Occipital lobe (tissue), 2 donors: Measurements from ENCODE around the gene IL12RB1. TPM values are rescaled to one million over a fixed set of nuclear protein-coding genes. Genes with fewer than 3 reads are reported as not detected.
"Not testable (repeated sequence)": the region's sequence is repeated elsewhere in the genome, so short reads cannot be mapped to it uniquely, and the experiment has no call there.

Experiments
- DNase-seq: peaks from one replicate; lab custom pipeline; 2025; lab: John Stamatoyannopoulos, UW
- total RNA-seq: library from RNA; depleted of rRNA; stranded (reverse); fragments of >200 nt; gene quantifications from one replicate; pipeline ENCODE4 v1.2.3, GENCODE V29; 2014

Gene IL12RB1
- total RNA-seq, 1 donor from 2014 or later, result 0.47 TPM

DNA sequence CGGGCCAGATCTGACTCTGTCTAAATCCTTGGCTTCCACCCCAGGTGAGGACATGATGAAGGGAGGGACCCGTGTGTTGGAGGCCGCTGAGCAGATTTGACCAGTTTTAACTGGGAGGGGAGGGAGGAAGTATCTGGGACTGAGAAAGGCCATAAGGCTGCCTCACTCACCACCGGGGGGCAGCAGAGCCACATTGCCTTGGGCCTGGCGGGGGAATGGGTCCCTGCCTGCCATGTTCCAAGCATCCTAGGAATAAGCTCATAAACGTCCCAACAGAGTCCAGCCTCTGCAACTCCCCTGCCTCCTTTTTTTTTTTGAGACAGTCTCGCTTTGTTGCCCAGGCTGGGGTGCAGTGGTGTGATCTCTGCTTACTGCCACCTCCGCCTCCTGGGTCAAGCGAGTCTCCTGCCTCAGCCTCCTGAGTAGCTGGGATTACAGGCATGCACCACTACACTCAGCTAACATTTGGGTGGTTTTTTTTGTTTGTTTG is 26.3 kb upstream of the IL12RB1 start:
- DNase-seq, result peak; percentile 74

DNA sequence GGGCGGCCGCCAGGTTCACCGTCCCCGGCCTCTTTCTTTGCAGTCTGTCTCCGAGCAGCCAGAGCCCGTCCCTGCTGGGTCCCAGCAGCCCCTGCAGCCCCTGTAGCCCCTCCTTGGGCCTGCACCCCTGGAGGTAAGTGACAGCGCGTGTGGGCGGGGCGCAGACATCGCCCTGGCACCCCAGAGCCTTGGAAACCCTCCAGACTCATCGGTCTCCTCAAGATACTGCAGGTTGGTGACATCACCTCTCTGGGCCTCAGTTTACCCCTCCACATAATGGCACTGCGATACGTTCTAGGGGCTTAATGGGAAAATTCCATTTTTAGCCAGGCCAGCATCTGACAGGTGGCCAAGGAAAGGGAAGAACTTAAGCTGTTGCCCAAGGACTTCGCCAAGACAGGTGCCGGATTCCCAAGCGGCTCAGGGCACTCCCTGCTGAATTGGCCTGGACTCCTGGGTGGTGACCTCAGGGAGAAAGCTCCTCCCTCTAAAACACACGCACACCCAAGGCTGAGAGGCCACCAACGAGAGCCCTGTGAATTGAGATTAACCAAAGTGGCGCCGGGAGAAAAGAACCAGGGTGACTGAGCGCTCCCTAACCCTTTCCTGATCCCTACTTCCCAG is 24.0 kb upstream of the IL12RB1 start:
- DNase-seq, result no peak

DNA sequence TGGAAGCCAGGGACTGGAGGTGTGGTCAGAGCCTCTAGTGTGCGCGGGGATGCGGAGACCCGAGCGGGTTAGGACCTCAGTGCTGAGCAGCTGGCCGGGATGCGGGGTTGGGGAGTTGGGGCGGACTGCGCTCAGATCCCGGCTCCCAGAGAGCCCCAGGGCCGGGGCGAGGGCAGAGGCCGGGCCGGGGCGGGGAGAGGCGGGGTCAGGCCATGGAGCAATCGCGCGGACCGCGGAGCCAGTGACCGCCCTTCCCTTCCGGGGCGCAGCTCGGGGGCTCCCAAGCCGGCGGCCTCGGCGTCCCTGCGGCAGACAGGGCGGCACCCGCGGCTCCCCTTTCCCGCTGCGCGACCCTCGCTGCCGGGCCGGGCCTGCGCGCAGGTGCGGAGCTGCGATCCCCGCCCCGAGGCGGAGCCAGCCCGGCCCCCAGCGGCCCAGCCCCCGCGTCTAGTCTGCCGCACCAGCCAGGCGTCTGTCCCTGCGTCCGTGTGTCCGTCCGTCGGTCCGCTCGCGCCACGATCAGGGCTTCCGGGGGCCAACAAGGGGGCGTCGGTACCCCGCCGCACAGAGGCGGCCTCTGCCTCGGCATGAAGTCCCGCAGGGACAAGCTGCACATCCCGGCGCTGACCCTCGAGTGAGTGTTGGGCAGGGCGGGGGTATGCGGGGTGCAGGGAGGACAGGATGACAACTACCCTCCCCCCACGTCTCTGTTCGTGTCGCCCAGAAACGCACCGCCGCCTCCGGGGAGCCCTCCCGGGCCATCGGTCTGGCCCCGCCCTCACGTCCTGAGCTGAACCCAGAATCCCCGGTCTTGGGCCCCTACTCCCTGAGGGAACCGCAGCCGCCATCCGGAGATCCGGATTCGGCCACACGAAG is 23.2 kb upstream of the IL12RB1 start:
- peak; percentile 18 for DNase-seq

DNA sequence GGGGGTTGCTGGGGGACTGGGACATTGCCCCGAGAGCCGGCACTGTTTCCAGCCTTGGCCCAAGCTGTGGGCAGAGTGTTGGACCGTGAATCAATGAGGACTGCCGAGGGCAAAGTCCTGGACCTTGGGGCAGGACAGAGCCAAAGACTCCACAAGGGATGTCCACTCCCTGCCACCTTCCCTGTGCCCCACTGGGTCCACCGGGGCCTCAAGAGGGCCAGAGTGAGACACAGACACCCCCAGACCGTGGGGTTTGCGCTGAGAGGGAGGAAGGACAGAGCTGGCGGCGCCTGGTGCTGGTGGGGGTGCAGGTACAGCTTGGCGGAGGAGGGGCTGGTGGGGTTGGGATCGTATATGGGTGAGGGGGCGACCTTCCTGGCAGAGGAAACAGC is 22.6 kb upstream of the IL12RB1 start:
- no peak for DNase-seq

DNA sequence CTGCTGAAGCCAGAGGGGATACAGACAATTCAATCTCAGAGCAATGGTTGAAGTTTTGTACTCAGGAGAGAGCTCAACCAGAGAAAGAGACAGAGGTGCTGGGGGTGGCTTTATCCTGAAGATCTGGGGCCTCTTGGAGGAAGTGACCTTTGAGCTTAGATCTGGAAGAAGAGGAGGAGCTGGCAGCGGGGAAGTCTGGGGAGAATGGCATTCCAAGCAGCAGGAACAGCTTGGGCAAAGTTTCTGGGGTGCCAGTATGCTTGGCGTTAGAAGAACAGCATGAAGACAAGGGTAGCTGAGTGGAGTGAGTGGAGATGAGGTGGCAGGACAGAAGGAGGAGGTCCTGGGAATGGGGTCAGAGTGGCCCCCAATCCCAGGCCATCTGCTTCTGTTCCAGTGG is 22.2 kb upstream of the IL12RB1 start:
- DNase-seq, result no peak

DNA sequence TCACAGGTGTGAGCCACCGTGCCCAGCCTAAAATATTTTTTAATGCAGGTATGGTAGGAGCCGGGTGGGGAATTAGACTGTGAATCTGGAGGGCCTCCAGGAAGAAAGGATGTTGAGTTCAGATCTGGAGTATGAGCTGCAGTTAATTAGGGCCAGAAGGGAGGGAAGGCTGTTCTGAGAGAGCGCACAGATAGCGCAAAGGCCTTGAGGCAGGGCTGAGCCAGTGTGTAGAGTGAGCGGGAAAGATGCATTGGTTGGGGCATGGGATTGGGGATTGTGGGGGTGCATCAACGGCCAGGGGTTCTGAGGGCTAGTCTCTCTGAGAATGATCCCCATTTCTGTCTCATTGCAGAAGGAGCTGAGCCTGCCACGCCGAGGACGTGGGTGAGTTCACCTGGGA is 20.5 kb upstream of the IL12RB1 start:
- no peak for DNase-seq

DNA sequence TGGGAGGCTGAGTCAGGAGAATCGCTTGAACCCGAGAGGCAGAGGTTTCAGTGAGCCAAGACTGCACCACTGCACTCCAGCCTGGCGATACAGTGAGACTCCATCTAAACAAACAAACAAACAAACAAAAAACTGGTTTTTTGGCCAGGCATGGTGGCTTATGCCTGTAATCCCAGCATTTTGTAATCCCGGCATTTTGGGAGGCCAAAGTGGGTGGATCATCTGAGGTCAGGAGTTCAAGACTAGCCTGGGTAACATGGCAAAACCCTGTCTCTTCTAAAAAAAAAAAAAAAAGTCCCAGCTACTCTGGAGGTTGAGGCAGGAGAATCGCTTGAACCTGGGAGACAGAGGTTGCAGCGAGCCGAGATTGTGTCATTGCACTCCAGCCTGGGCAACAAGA is 18.5 kb upstream of the IL12RB1 start:
- DNase-seq, result not testable (repeated sequence)

DNA sequence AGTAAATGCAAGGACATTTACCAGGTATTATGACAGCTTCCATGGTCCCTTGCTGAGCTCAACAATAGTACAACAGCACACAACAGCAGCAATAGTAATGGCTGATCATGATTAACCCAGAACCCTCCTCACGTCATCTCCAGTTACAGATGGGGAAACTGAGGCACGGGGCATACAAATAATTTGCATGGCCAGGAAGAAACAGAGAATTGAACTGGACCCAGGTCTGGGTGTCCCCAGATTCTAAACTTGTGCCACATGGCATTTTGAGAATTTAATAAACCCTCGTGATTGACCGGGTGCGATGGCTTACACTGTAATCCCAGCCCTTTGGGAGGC is 18.0 kb upstream of the IL12RB1 start:
- no peak for DNase-seq

DNA sequence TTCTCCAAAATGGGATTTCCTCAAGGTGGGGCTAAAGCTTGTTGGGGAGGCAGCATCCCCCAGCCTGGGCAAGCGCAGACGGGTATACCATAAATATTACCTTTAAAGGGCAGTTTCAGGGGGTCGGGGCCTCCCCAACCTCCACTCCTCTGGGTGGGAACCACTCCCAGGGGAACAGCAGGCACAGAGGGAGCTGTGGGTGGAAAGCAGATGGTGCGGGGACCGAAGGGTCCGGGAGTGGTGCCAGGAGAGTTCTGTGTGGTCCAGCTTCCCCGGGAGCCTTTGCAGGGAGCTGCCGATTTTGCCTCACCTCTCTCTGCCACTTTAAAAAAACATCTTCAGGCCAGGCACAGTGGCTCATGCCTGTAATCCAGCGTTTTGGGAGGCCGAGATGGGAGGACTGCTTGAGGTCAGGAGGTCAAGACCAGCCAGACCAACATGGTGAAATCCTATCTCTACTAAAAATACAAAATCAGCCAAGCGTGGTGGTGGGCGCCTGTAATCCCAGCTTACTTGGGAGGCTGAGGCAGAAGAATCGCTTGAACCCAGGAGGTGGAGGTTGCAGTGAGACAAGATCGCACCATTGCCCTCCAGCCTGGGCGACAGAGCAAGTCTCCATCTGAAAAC is 16.3 kb upstream of the IL12RB1 start:
- DNase-seq, result peak; percentile 59

DNA sequence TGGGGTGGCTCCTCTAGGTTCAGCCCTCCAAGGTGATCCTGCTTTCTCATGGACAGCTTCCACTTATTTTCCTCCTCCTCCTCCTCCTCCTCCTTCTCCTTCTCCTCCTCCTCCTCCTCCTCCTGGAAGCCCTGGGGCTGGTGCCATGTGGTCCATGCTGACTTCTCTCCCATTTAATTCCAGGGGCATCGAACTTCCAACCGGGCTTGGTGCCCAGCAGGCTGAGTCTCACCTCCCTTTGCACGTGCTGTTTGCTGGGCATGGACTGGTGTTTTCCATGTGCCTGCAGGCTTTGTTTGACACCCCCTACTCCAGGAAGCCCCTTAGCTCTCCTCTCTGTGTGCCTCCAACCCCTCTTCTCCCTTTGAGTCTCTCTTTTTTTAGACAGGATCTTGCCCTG is 14.5 kb upstream of the IL12RB1 start:
- DNase-seq, result no peak

DNA sequence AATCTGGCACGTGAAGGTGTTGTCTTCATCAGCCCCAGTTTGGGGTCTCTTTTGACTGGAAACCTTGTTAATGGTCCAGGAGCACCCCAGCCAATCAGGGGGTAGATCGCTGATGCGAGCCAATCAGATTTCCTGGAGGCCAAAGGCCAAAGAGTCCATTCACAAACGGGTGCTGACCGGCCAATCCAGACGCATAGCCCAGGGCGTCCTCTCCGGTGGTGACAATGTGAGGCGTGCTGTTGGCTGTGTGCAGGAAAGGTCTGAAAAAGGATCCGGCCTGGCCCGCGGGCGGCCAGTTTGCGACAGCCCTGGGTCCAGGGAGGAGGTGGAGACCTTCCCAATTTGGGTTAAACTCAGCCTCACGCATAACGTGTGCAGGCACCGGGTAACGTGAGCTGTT is 14.0 kb upstream of the IL12RB1 start:
- no peak for DNase-seq

DNA sequence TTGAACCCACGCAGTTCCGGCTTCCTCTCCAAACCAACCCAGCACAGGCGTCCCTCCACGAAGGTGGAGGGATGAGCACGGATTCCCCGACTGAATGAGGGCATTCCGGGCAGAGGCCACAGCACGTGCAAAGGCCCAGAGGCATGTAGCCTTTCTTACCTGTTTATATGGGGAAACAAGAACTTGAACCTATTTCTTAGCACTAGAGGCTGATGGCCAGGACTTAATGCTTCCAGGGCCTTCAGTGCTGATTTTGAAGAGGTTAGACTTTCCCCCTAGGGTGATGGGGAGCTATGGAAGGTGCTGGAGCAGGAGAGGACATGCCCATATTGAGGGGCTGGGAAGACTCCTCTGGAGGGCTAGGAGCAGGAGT is 12.9 kb upstream of the IL12RB1 start:
- DNase-seq, result no peak

DNA sequence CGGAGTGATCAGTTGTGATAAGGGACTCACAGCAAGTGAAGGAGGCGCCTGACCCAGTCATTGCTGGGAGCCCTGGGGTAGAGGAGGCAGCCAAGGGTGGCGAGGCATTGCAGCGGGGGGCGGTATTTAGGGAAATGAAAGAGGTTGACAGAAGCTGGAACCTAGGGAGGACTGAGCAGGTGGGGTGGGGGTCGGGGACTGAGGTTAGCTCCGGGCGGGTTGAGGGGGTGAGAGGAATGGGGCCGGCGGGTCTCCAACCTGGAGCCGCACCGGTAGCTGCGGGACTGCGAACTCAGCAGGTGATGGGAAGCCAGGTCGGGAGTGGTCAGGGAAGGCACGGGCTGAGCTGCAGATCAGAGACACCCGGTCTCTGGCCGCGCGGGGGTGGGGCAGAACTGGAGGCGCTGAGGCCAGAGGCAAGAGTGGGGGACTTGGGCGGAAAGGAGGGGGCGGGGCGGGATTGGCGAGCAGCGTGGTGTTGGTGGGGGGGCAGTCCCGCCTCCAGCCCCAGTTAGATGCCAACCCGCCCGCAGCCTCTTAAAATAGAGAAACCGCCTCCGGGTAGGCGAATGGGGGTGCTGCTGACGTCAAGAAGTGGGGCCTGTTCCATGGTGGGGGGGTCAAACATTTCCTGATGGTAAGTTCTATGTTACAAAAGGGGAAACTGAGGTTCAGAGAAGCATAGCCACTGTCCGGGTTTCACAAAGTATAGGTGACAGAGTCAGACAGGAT is 12.3 kb upstream of the IL12RB1 start:
- DNase-seq, result peak; percentile 44

DNA sequence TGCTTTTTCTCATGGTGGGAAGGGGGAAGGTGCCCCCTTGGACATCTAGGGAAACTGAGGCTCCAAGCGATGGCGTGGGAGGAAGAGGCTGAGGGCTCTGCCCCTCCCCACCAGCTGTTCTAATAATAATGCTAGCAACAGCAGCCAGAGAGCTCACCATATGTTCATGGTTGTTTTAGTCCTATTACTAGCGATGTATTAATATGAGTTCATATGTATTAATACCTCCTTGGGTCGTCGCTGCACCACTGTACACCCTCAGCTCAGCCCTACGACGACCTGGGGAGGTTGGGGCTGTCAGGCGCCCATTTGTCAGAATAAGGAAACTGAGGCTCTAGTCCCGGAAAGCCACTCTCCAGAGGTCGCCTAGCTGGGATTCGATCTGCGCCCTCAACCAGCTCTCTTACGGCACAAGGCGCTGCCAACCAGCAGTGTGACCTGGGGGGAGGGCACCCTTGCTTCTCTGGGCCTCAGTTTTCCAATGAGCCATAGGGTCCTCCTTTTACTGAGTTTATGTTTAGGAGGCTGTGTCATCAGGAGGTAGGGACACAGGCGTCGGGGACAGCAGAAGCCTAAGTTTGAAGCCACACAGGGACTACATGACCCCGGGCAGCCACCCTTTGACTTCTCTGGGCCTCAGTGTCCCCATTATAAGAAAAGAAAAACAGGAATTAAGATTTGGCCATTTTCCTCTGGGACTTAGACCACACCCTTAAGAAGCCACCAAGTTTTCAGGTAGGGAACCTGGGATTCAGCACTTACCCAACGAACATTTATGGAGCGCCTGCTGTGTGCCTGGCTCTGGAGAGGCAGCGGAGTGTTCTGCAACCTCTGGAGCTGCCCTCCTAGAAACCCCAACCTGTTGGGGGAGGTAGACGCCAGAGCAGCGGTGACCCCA is 11.5 kb upstream of the IL12RB1 start:
- no peak for DNase-seq

DNA sequence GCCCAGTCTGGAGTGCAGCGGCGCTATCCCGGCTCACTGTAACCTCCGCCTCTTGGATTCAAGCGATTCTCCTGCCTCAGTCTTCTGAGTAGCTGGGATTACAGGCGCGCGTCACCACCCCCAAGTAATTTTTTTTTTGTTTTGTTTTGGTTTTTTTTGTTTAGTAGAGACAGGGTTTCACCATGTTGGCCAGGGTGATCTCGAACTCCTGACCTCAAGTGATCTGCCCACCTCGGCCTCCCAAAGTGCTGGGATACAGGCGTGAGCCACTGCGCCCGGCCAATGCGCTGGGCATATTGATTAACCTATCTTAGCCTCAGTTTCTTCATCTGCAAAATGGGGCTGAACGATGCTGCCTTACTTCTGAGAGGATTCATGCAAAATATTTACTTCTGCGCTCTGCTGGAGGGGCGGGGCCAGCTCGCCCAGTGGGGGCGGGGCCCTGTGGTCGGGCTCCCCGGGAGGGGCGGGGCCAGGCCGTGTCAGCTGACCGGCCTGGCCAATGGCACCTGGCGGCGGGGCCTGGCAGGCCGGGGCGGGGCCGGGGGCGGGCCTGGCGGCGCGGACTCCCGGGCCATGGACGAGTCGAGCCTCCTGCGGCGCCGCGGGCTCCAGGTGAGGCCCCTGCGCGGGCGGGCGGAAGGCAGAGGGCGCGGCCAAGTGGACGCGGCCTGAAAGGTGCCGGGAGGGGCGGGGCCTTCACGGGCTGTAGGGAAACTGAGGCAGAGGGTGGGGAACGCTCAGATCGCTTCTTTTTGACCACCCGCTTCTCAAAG is 10.7 kb upstream of the IL12RB1 start, which contains the start of gene MAST3:
MAST3 (plus strand) TSS at position 562 of the 776 bp plus-strand sequence; CDS start at position 577, 15 bp downstream.
- DNase-seq, result peak; percentile 77

DNA sequence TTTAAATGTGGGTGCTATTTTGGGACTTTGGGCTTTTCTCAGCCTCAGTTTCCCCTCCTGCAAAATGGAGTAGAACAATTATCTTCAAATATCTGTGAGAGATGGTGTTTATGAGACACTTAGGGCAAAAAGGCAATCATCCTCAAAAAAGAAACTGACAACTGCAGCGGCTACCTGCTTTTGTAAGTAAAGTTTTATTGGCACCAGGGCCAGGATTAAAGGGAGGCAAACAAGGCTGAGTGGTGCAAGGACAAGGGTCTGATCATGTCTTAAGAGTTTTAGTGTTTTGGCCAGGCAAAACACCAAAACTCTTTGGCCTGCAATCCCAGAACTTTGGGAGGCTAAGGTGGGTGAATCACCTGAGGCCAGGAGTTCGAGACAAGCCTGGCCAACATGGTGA is 9.5 kb upstream of the IL12RB1 start:
- no peak for DNase-seq

DNA sequence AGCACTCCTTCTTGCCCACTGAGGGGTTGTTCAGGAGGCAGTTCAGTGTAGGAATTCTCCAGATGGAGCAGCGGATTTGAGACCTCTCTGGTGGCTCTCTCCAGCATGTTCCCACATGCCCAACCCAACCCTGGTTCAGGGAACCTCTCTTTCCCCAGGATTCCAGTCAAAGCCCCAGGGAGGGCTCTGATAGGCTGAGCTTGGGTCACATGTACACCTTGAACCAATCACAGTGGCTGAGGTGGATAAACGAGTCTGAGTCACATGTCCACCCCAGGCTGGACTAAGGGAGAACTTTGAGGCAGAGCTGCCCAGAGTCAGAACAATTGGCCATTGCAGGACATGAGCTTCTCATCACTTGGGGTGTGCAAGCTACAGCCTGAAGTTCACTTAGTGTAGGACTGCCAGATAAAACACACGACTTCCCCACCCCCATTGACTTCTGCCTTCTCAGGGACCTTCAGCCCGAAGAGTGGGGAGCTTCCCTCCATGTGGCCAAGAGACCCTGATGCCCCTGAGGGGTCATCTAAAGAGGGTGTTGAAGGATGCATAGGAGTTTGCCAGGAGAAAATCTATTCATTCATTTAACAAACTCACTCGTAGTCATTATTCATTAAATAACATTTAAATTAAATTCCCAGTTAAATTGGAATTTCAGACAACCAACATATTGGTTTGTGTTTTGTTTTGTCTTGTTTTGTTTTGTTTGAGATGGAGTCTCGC is 6.9 kb upstream of the IL12RB1 start:
- no peak for DNase-seq

DNA sequence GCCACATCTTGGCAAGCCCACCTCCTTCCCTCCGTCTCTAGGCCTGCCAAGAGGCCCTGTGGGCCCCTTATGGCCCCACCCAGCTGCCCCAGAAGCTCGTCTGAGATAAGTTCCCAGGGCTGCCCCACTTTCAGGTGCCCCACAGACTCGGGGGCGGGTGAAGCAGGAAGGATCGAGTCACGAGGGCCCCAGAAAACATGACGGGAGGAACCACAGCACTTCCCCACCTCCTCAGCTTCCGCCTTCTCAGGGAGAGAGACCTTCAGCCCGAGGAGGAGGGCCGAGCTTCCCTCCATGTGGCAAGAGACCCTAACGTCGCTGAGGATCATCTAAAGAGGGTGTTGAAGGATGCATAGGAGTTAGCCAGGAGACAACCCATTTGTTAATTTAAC is 4.5 kb upstream of the IL12RB1 start:
- DNase-seq, result no peak

DNA sequence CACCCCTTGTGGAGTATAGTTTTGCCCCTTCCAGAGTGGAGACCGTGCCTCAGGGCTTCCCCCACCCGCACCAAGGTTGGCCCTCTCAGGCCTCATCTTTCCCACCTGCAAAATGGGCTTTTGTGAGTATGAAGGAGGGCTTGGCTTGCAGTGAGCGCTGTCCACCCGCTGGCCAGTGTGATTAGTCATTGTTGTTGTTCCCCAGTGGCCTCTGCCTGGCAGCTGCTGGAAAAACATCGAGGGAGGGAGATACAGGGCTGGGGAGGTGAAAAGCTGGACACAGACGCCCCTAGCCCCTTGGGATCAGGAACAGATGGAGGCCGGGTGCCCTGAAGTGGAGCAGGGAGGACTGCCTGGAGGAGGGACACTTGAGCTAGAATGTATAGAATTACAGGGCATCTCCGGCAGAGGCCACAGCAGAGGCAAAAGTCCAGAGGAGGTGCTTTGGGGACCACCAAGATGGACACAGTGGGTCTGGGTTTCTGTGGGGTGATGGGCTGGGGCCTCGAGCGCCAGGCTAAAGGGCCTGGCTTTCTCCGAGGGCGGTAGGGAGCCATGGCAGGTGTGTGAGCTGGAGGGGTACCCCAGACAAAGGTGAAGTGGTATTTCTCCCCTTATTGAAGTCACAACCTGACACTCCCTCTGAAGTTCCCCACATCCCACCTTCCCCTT is 3.9 kb upstream of the IL12RB1 start:
- DNase-seq, result no peak
